Lower leg skin (tissue), 3 donors: ENCODE results near the gene ZNF318.

Source experiments
- CTCF ChIP-seq, 3 donors: fragments of 450-650 bp; IDR thresholded peaks; one replicate each; pipeline ENCODE4 v1.5.1; 2016; ENCODE audit warnings: antibody characterized with exemption in 3 of 3, mild to moderate bottlenecking in 3 of 3, moderate library complexity in 2 of 3
- POLR2A ChIP-seq, 2 donors: fragments of 450-650 bp; IDR thresholded peaks; one replicate each; pipeline ENCODE4 v1.6.1; 2016 to 2017; ENCODE audit warnings: antibody characterized with exemption in 2 of 2, mild to moderate bottlenecking in 1 of 2, moderate library complexity in 1 of 2

DNA sequence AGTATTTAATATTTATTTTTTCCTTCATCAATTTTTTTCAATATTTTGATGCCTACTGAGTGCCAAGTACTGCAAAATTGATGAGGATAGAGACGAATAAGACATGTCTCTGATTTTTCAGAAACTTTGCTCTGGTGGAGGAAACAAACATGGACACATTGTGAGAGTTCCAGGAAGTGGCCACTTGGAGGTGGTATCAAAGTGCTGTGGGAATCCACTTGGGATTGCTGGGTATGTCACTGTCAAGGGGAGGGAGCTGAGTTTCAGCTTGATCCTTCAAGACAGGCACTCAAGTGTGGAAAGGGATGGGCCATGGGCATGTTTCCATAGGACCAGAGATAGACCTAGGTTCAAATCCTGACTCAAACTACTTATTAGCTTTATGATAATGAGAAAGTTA lies 33.4 kb upstream of the ZNF318 start:
- TF ChIP-seq POLR2A (IDR thresholded peaks at IDR 0.05) (no peak), CTCF (IDR thresholded peaks at IDR 0.05) (no peak)
